Gastroesophageal sphincter (tissue), 4 donors: ENCODE measurements around the gene SLC12A6. TPM values are rescaled to one million over a fixed set of nuclear protein-coding genes. Genes with fewer than 3 reads are reported as not detected.

ENCODE experiments used
- ATAC-seq: fragments of 150-250 bp; one replicate; pipeline ENCODE4 v1.9.1; 2016; ENCODE audit warnings: mild to moderate bottlenecking, moderate library complexity
- H3K27ac ChIP-seq, 4 donors: fragments of 200-600 bp; sonication (generic) in 3 of 4; 1 replicate in 3 of 4; 2 replicates in 1 of 4; pipeline ENCODE4 v1.5.1; 2016 to 2019
- H3K27me3 ChIP-seq: fragments of 200-600 bp; sonication (generic); one replicate; pipeline ENCODE4 v1.5.1; 2019
- H3K36me3 ChIP-seq, 2 donors: fragments of 200-600 bp; sonication (generic); one replicate each; pipeline ENCODE4 v1.5.1; 2019; ENCODE audit warnings: control low read depth in 1 of 2
- H3K4me1 ChIP-seq, 3 donors: fragments of 200-600 bp; sonication (generic); 1 replicate in 2 of 3; 2 replicates in 1 of 3; pipeline ENCODE4 v1.5.1; 2016 to 2019; ENCODE audit warnings: control low read depth in 2 of 3
- H3K4me3 ChIP-seq, 2 donors: fragments of 200-600 bp; sonication (generic); one replicate each; pipeline ENCODE4 v1.5.1; 2019; ENCODE audit warnings: mild to moderate bottlenecking in 1 of 2, moderate library complexity in 1 of 2
- H3K9me3 ChIP-seq, 3 donors: fragments of 200-600 bp; sonication (generic); one replicate each; pipeline ENCODE4 v1.5.1; 2017 to 2019; ENCODE audit warnings: control low read depth in 2 of 3
- CTCF ChIP-seq, 4 experiments: fragments of 200-600 bp in 2 of 4; fragments of 450-650 bp in 2 of 4; sonication (generic) in 1 of 4; IDR thresholded peaks; one replicate each; pipeline ENCODE4 v1.5.1; 2017 to 2019; ENCODE audit warnings: antibody characterized with exemption in 4 of 4, mild to moderate bottlenecking in 2 of 4, moderate library complexity in 2 of 4
- EP300 ChIP-seq: sonication (generic); formaldehyde crosslinking; IDR thresholded peaks from one replicate; pipeline ENCODE4 v1.6.1; 2017; ENCODE audit warnings: antibody characterized with exemption, mild to moderate bottlenecking
- POLR2A ChIP-seq, 2 donors: fragments of 450-650 bp; IDR thresholded peaks; one replicate each; pipeline ENCODE4 v1.6.1; 2017; ENCODE audit warnings: antibody characterized with exemption in 2 of 2, mild to moderate bottlenecking in 2 of 2, moderate library complexity in 1 of 2
- POLR2AphosphoS5 ChIP-seq: sonication (generic); formaldehyde crosslinking; IDR thresholded peaks from one replicate; pipeline ENCODE4 v1.6.1; 2017; ENCODE audit warnings: antibody characterized with exemption
- WGBS, 2 donors: methylation state at CpG; one replicate each; pipeline ENCODE4 v1.1.5; 2018; ENCODE audit warnings: low coverage in 1 of 2; 5-methylcytosine and 5-hydroxymethylcytosine counted together
- total RNA-seq, 4 donors: library from RNA; depleted of rRNA; stranded (reverse); fragments of >200 nt; gene quantifications; one replicate each; pipeline ENCODE4 v1.1.0, GENCODE V29; 2016

Gene SLC12A6
- total RNA-seq, 4 donors from 2014 or later, result 12.0 to 19.0 (median 15.7) TPM

- peaks cover 0 to 26% (median 8%) of the 10 kb centered on the region in 3 donors for H3K4me1 ChIP-seq
- no peaks in the 10 kb centered on the region for H3K36me3 ChIP-seq
- no peaks in the 10 kb centered on the region for H3K9me3 ChIP-seq
- 64 to 78% methylated on average over 2 of the region's 2 CpGs for WGBS, 2 donors
- no peak for ATAC-seq
- H3K27ac ChIP-seq, result no peak overlapping the region
- no peaks in the 10 kb centered on the region for H3K27me3 ChIP-seq
- TF ChIP-seq EP300 (no peak), POLR2A (IDR thresholded peaks at IDR 0.05) (no peak), CTCF (IDR thresholded peaks at IDR 0.05) (no peak), POLR2AphosphoS5 (no peak)
- H3K4me3 ChIP-seq, result no peak overlapping the region
Observed at GRCh38 chr15:34331809-34332208, 5.8 kb downstream of the SLC12A6 start.

GRCh38 chr15:34330279-34330678, 7.3 kb downstream of the SLC12A6 start:
- no peak for TF ChIP-seq POLR2A (IDR thresholded peaks at IDR 0.05)
- TF ChIP-seq EP300, result no peak
- no peak for TF ChIP-seq CTCF (IDR thresholded peaks at IDR 0.05)
- TF ChIP-seq POLR2AphosphoS5, result no peak
- WGBS, 2 donors, result 94 to 100% methylated on average over 3 to 4 of the region's 5 CpGs
- no peak overlapping the region for H3K27ac ChIP-seq
- H3K36me3 ChIP-seq, result no peaks in the 10 kb centered on the region
- H3K4me1 ChIP-seq, result peaks cover 0 to 11% (median 0%) of the 10 kb centered on the region in 3 donors
- H3K4me3 ChIP-seq, result no peak overlapping the region
- H3K9me3 ChIP-seq, result no peaks in the 10 kb centered on the region
- H3K27me3 ChIP-seq, result no peaks in the 10 kb centered on the region
- no peak for ATAC-seq

GRCh38 chr15:34329006-34329405, 8.6 kb downstream of the SLC12A6 start:
- no peak for TF ChIP-seq CTCF (IDR thresholded peaks at IDR 0.05)
- TF ChIP-seq POLR2AphosphoS5, result no peak
- no peak for TF ChIP-seq EP300
- no peak for TF ChIP-seq POLR2A (IDR thresholded peaks at IDR 0.05)
- no peaks in the 10 kb centered on the region for H3K9me3 ChIP-seq
- no peaks in the 10 kb centered on the region for H3K27me3 ChIP-seq
- no peak overlapping the region for H3K4me3 ChIP-seq
- WGBS, 2 donors, result 55 to 73% methylated on average over 2 of the region's 2 CpGs
- H3K36me3 ChIP-seq, result no peaks in the 10 kb centered on the region
- no peak overlapping the region for H3K27ac ChIP-seq
- H3K4me1 ChIP-seq, result no peaks in the 10 kb centered on the region
- ATAC-seq, result no peak

GRCh38 chr15:34327906-34328305, 9.7 kb downstream of the SLC12A6 start:
- Histone ChIP-seq H3K27me3 (no peaks in the 10 kb centered on the region), H3K36me3 (no peaks in the 10 kb centered on the region), H3K4me1 (no peaks in the 10 kb centered on the region), H3K9me3 (no peaks in the 10 kb centered on the region), H3K27ac (no peak overlapping the region), H3K4me3 (no peak overlapping the region)
- ATAC-seq, result no peak
- WGBS, 2 donors, result 71 to 81% methylated on average over 4 of the region's 4 CpGs
- TF ChIP-seq POLR2A (IDR thresholded peaks at IDR 0.05), result no peak
- TF ChIP-seq POLR2AphosphoS5, result no peak
- TF ChIP-seq EP300, result no peak

GRCh38 chr15:34325368-34325767, 12.2 kb downstream of the SLC12A6 start:
- Histone ChIP-seq H3K27me3 (no peaks in the 10 kb centered on the region), H3K27ac (no peak overlapping the region), H3K4me3 (no peak overlapping the region), H3K36me3 (no peaks in the 10 kb centered on the region), H3K9me3 (no peaks in the 10 kb centered on the region), H3K4me1 (no peaks in the 10 kb centered on the region)
- no peak for ATAC-seq
- TF ChIP-seq POLR2AphosphoS5, result no peak

GRCh38 chr15:34324933-34325332, 12.6 kb downstream of the SLC12A6 start:
- ATAC-seq, result no peak
- H3K27ac ChIP-seq, result no peak overlapping the region
- H3K27me3 ChIP-seq, result no peaks in the 10 kb centered on the region
- no peaks in the 10 kb centered on the region for H3K36me3 ChIP-seq
- no peak overlapping the region for H3K4me3 ChIP-seq
- no peaks in the 10 kb centered on the region for H3K4me1 ChIP-seq
- 71 to 79% methylated on average over 1 of the region's 1 CpG for WGBS, 2 donors
- H3K9me3 ChIP-seq, result no peaks in the 10 kb centered on the region
- TF ChIP-seq CTCF (IDR thresholded peaks at IDR 0.05) (no peak), EP300 (no peak), POLR2AphosphoS5 (no peak), POLR2A (IDR thresholded peaks at IDR 0.05) (no peak)
